Stomach (tissue), 4 donors: Measurements from ENCODE around the gene CGB2.

Experiments
- POLR2A ChIP-seq, 4 donors: fragments of 450-650 bp; IDR thresholded peaks; one replicate each; pipeline ENCODE4 v1.6.1; 2016; ENCODE audit warnings: antibody characterized with exemption in 4 of 4, control low read depth in 2 of 4, mild to moderate bottlenecking in 1 of 4, moderate library complexity in 1 of 4
- POLR2AphosphoS5 ChIP-seq, 3 donors: sonication (generic); formaldehyde crosslinking; IDR thresholded peaks; one replicate each; pipeline ENCODE4 v1.6.1; 2016; ENCODE audit warnings: antibody characterized with exemption in 3 of 3
- TF ChIP-seq, protein P1 (sequence below), 7 experiments: fragments of 450-650 bp in 4 of 7; fragments of 200-600 bp in 3 of 7; sonication (generic) in 3 of 7; IDR thresholded peaks; one replicate each; pipeline ENCODE4 v1.5.1; 2016 to 2019; ENCODE audit warnings: antibody characterized with exemption in 7 of 7, control low read depth in 2 of 7, mild to moderate bottlenecking in 1 of 7

DNA sequence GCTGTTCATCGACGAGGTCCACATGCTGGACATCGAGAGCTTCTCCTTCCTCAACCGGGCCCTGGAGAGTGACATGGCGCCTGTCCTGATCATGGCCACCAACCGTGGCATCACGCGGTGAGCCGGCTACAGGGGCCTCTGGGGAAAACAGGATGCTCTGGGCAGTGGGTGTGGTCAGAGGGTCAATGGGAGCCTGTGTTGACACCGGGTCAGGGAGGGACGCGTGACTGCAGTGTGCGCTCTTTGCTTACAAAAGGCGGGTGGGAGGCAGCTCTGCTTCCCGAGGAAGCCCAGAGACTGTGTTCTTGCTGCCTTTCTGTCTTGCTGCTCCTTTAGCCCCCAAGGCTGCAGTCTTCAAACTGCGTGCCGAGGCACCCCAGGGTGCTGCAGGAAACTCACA is 20.5 kb upstream of the CGB2 start:
- TF ChIP-seq, protein P1, sequence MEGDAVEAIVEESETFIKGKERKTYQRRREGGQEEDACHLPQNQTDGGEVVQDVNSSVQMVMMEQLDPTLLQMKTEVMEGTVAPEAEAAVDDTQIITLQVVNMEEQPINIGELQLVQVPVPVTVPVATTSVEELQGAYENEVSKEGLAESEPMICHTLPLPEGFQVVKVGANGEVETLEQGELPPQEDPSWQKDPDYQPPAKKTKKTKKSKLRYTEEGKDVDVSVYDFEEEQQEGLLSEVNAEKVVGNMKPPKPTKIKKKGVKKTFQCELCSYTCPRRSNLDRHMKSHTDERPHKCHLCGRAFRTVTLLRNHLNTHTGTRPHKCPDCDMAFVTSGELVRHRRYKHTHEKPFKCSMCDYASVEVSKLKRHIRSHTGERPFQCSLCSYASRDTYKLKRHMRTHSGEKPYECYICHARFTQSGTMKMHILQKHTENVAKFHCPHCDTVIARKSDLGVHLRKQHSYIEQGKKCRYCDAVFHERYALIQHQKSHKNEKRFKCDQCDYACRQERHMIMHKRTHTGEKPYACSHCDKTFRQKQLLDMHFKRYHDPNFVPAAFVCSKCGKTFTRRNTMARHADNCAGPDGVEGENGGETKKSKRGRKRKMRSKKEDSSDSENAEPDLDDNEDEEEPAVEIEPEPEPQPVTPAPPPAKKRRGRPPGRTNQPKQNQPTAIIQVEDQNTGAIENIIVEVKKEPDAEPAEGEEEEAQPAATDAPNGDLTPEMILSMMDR (IDR thresholded peaks at IDR 0.05), result no peak
- TF ChIP-seq POLR2AphosphoS5 (IDR thresholded peaks at IDR 0.05) (no peak), POLR2A (IDR thresholded peaks at IDR 0.05) (no peak)
